WTC11 (cell line): ENCODE measurements around the gene GABRB3. TPM values are rescaled to one million over a fixed set of nuclear protein-coding genes. Genes with fewer than 3 reads are reported as not detected.
A peak's percentile ranks its signal among the peaks of the same experiment; 100 is the strongest.

ENCODE experiments used
- ATAC-seq: fragments of 200-7000 bp; cut with Tn5 transposase; 2 replicates; pipeline ENCODE4 v1.10.0; 2021; ENCODE audit warnings: mild to moderate bottlenecking, moderate library complexity
- CTCF ChIA-PET: fragments of 300-600 bp; sonication (Branson Sonifier 250); formaldehyde crosslinking; loops from one replicate; lab custom pipeline; 2021; ENCODE audit warnings: antibody characterized with exemption; lab: Charles Lee
- POLR2A ChIA-PET: fragments of 350-600 bp; sonication (Branson Sonifier 250); formaldehyde crosslinking; loops from one replicate; lab custom pipeline; 2021; ENCODE audit warnings: antibody characterized with exemption; lab: Charles Lee
- DNase-seq: peaks from one replicate; pipeline ENCODE4 v3.0.0; 2021; ENCODE audit warnings: low spot score
- H3K27ac Mint-ChIP-seq: 2 replicates; pipeline ENCODE4 v1.8.0; 2021; ENCODE audit warnings: mixed read lengths
- H3K27me3 Mint-ChIP-seq: 2 replicates; pipeline ENCODE4 v1.8.0; 2021; ENCODE audit warnings: low read depth, mild to moderate bottlenecking, moderate library complexity, mixed read lengths
- H3K36me3 Mint-ChIP-seq: 2 replicates; pipeline ENCODE4 v1.8.0; 2021; ENCODE audit warnings: mixed read lengths
- H3K4me1 Mint-ChIP-seq: 2 replicates; pipeline ENCODE4 v1.8.0; 2022; ENCODE audit warnings: mixed read lengths
- H3K4me3 Mint-ChIP-seq: 2 replicates; pipeline ENCODE4 v1.8.0; 2021; ENCODE audit warnings: mild to moderate bottlenecking, moderate library complexity, mixed read lengths
- H3K9me3 Mint-ChIP-seq: 2 replicates; pipeline ENCODE4 v1.8.0; 2021; ENCODE audit warnings: mixed read lengths
- ATF1 ChIP-seq: sonication (generic); formaldehyde crosslinking; IDR thresholded peaks from 2 replicates; pipeline ENCODE4 v1.8.1; 2023; ENCODE audit warnings: mild to moderate bottlenecking, moderate library complexity, missing genetic modification reagents
- CREM ChIP-seq: sonication (generic); formaldehyde crosslinking; IDR thresholded peaks from 2 replicates; pipeline ENCODE4 v1.8.1; 2022; ENCODE audit warnings: mild to moderate bottlenecking, missing genetic modification reagents, moderate library complexity
- ELF4 ChIP-seq: sonication (generic); formaldehyde crosslinking; IDR thresholded peaks from 2 replicates; pipeline ENCODE4 v1.8.1; 2022; ENCODE audit warnings: low read depth, mild to moderate bottlenecking, moderate library complexity, missing genetic modification reagents
- EMX1 ChIP-seq: fragments of 250-450 bp; sonication (Bioruptor Pico); IDR thresholded peaks from 2 replicates; pipeline ENCODE4 v1.8.0; 2021; ENCODE audit warnings: mild to moderate bottlenecking
- ETV6 ChIP-seq: sonication (generic); formaldehyde crosslinking; IDR thresholded peaks from 2 replicates; pipeline ENCODE4 v1.8.1; 2022; ENCODE audit warnings: mild to moderate bottlenecking, missing genetic modification reagents
- FOXP1 ChIP-seq: sonication (generic); formaldehyde crosslinking; IDR thresholded peaks from 2 replicates; pipeline ENCODE4 v1.8.0; 2022; ENCODE audit warnings: missing genetic modification reagents, mild to moderate bottlenecking, moderate library complexity, borderline replicate concordance
- IRF2 ChIP-seq: sonication (generic); formaldehyde crosslinking; IDR thresholded peaks from 2 replicates; pipeline ENCODE4 v1.8.0; 2022; ENCODE audit warnings: low read depth, missing genetic modification reagents, borderline replicate concordance
- NFATC4 ChIP-seq: fragments of 250-450 bp; sonication (Bioruptor Pico); IDR thresholded peaks from 2 replicates; pipeline ENCODE4 v1.9.0; 2021; ENCODE audit warnings: mild to moderate bottlenecking
- OVOL2 ChIP-seq: fragments of 250-450 bp; sonication (Bioruptor Pico); IDR thresholded peaks from 2 replicates; pipeline ENCODE4 v1.9.0; 2021; ENCODE audit warnings: mild to moderate bottlenecking, borderline replicate concordance
- PRRX2 ChIP-seq: fragments of 250-450 bp; sonication (Bioruptor Pico); IDR thresholded peaks from 2 replicates; pipeline ENCODE4 v1.8.0; 2021; ENCODE audit warnings: mild to moderate bottlenecking
- RORB ChIP-seq: fragments of 250-450 bp; sonication (Bioruptor Pico); IDR thresholded peaks from 2 replicates; pipeline ENCODE4 v1.9.0; 2021; ENCODE audit warnings: mild to moderate bottlenecking
- SOX15 ChIP-seq: fragments of 250-450 bp; sonication (Bioruptor Pico); IDR thresholded peaks from 2 replicates; pipeline ENCODE4 v1.9.0; 2021; ENCODE audit warnings: mild to moderate bottlenecking
- TCF7 ChIP-seq: sonication (generic); formaldehyde crosslinking; IDR thresholded peaks from 2 replicates; pipeline ENCODE4 v1.8.0; 2022; ENCODE audit warnings: mild to moderate bottlenecking, low read depth, missing genetic modification reagents, moderate library complexity
- ZNF317 ChIP-seq: sonication (generic); formaldehyde crosslinking; IDR thresholded peaks from 2 replicates; pipeline ENCODE4 v1.8.1; 2023; ENCODE audit warnings: low read depth, mild to moderate bottlenecking, moderate library complexity, missing genetic modification reagents, borderline replicate concordance
- total RNA-seq: library from RNA; stranded (reverse); gene quantifications from 3 replicates; pipeline ENCODE4 v1.2.3, GENCODE V29; 2021
- TF ChIP-seq, protein P1 (sequence below): fragments of 250-450 bp; sonication (Bioruptor Pico); IDR thresholded peaks from 2 replicates; pipeline ENCODE4 v1.8.0; 2021; ENCODE audit warnings: mild to moderate bottlenecking
- TF ChIP-seq, protein P2 (sequence below): sonication (generic); formaldehyde crosslinking; IDR thresholded peaks from 2 replicates; pipeline ENCODE4 v1.8.0; 2022; ENCODE audit warnings: mild to moderate bottlenecking, missing genetic modification reagents
- TF ChIP-seq, protein P3 (sequence below): sonication (generic); formaldehyde crosslinking; IDR thresholded peaks from 2 replicates; pipeline ENCODE4 v1.8.1; 2023; ENCODE audit warnings: mild to moderate bottlenecking, missing genetic modification reagents
- TF ChIP-seq, protein P4 (sequence below): sonication (generic); formaldehyde crosslinking; IDR thresholded peaks from 2 replicates; pipeline ENCODE4 v1.8.1; 2022; ENCODE audit warnings: missing genetic modification reagents, borderline replicate concordance
- TF ChIP-seq, protein P5 (sequence below): sonication (generic); formaldehyde crosslinking; IDR thresholded peaks from 2 replicates; pipeline ENCODE4 v1.8.1; 2023; ENCODE audit warnings: mild to moderate bottlenecking, missing genetic modification reagents, borderline replicate concordance
- TF ChIP-seq, protein P6 (sequence below): fragments of 200-600 bp; IDR thresholded peaks from 2 replicates; pipeline ENCODE4 v1.8.0; 2022; ENCODE audit warnings: antibody characterized with exemption

GABRB3 gene
- total RNA-seq, 1 experiment from 2014 or later = 203 TPM

DNA sequence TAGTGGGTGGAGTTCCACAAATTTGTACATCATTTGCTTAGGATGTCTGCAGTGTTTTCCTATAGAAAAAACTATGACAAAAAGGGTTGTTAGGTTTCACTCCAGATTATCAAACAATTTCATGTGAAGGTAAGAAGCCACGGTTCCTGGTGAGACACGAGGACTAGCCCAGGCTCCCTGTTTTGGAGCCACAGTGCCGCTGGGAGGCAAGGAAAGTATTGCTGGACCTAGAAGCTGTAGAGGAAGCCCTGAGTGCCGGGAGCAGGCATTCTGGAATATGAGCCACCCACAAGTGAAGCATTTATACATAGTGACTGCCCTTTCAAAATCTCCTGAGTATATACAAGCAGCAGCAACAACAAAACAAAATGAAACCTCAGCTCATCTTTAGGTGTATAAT is 142.0 kb downstream of the GABRB3 start:
- peaks cover 89% of the 10 kb centered on the region for H3K4me1 Mint-ChIP-seq
- peak overlapping the region; percentile 97 for H3K27ac Mint-ChIP-seq
- ChIA-PET CTCF (interaction anchor here (1.0 to 1.7 kb wide), 2 partner anchors 52 to 55 kb away, joined by 3 to 5 read pairs; no protein-coding TSS in a partner anchor), POLR2A (no interaction called here)
- H3K9me3 Mint-ChIP-seq = peaks cover 20% of the 10 kb centered on the region
- peak overlapping the region; percentile 21 for H3K4me3 Mint-ChIP-seq
- peaks cover 22% of the 10 kb centered on the region for H3K36me3 Mint-ChIP-seq
- H3K27me3 Mint-ChIP-seq = no peaks in the 10 kb centered on the region
- peak; percentile 33 for DNase-seq
- TF ChIP-seq ATF1 (no peak), EMX1 (CRISPR knock-in tag) (no peak), PRRX2 (CRISPR knock-in tag) (no peak), ETV6 (CRISPR knock-in tag) (no peak), ELF4 (CRISPR knock-in tag) (no peak), SOX15 (CRISPR knock-in tag) (no peak), NFATC4 (no peak), RORB (CRISPR knock-in tag) (no peak), OVOL2 (CRISPR knock-in tag) (no peak), TCF7 (no peak)
- TF ChIP-seq, protein P1, sequence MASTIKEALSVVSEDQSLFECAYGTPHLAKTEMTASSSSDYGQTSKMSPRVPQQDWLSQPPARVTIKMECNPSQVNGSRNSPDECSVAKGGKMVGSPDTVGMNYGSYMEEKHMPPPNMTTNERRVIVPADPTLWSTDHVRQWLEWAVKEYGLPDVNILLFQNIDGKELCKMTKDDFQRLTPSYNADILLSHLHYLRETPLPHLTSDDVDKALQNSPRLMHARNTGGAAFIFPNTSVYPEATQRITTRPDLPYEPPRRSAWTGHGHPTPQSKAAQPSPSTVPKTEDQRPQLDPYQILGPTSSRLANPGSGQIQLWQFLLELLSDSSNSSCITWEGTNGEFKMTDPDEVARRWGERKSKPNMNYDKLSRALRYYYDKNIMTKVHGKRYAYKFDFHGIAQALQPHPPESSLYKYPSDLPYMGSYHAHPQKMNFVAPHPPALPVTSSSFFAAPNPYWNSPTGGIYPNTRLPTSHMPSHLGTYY = no peak
- TF ChIP-seq, protein P2, sequence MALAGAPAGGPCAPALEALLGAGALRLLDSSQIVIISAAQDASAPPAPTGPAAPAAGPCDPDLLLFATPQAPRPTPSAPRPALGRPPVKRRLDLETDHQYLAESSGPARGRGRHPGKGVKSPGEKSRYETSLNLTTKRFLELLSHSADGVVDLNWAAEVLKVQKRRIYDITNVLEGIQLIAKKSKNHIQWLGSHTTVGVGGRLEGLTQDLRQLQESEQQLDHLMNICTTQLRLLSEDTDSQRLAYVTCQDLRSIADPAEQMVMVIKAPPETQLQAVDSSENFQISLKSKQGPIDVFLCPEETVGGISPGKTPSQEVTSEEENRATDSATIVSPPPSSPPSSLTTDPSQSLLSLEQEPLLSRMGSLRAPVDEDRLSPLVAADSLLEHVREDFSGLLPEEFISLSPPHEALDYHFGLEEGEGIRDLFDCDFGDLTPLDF = no peak
- TF ChIP-seq, protein P3, sequence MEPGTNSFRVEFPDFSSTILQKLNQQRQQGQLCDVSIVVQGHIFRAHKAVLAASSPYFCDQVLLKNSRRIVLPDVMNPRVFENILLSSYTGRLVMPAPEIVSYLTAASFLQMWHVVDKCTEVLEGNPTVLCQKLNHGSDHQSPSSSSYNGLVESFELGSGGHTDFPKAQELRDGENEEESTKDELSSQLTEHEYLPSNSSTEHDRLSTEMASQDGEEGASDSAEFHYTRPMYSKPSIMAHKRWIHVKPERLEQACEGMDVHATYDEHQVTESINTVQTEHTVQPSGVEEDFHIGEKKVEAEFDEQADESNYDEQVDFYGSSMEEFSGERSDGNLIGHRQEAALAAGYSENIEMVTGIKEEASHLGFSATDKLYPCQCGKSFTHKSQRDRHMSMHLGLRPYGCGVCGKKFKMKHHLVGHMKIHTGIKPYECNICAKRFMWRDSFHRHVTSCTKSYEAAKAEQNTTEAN (CRISPR knock-in tag) = no peak
- TF ChIP-seq, protein P4, sequence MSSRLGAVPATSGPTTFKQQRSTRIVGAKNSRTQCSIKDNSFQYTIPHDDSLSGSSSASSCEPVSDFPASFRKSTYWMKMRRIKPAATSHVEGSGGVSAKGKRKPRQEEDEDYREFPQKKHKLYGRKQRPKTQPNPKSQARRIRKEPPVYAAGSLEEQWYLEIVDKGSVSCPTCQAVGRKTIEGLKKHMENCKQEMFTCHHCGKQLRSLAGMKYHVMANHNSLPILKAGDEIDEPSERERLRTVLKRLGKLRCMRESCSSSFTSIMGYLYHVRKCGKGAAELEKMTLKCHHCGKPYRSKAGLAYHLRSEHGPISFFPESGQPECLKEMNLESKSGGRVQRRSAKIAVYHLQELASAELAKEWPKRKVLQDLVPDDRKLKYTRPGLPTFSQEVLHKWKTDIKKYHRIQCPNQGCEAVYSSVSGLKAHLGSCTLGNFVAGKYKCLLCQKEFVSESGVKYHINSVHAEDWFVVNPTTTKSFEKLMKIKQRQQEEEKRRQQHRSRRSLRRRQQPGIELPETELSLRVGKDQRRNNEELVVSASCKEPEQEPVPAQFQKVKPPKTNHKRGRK (CRISPR knock-in tag) = no peak
- TF ChIP-seq, all 79 proteins: peak for 0
- ATAC-seq = peak; percentile 14

GRCh38 chr15:26628879-26629529 is 143.9 kb downstream of the GABRB3 start:
- H3K4me3 Mint-ChIP-seq = peak overlapping the region; percentile 60
- H3K4me1 Mint-ChIP-seq = peaks cover 94% of the 10 kb centered on the region
- peak overlapping the region; percentile 90 for H3K27ac Mint-ChIP-seq
- no peak for TF ChIP-seq CREM (CRISPR knock-in tag)
- TF ChIP-seq, protein P3 (CRISPR knock-in tag) = no peak
- TF ChIP-seq PRRX2 (CRISPR knock-in tag) = no peak
- TF ChIP-seq, protein P2 = no peak
- TF ChIP-seq ZNF317 = no peak
- TF ChIP-seq, protein P5, sequence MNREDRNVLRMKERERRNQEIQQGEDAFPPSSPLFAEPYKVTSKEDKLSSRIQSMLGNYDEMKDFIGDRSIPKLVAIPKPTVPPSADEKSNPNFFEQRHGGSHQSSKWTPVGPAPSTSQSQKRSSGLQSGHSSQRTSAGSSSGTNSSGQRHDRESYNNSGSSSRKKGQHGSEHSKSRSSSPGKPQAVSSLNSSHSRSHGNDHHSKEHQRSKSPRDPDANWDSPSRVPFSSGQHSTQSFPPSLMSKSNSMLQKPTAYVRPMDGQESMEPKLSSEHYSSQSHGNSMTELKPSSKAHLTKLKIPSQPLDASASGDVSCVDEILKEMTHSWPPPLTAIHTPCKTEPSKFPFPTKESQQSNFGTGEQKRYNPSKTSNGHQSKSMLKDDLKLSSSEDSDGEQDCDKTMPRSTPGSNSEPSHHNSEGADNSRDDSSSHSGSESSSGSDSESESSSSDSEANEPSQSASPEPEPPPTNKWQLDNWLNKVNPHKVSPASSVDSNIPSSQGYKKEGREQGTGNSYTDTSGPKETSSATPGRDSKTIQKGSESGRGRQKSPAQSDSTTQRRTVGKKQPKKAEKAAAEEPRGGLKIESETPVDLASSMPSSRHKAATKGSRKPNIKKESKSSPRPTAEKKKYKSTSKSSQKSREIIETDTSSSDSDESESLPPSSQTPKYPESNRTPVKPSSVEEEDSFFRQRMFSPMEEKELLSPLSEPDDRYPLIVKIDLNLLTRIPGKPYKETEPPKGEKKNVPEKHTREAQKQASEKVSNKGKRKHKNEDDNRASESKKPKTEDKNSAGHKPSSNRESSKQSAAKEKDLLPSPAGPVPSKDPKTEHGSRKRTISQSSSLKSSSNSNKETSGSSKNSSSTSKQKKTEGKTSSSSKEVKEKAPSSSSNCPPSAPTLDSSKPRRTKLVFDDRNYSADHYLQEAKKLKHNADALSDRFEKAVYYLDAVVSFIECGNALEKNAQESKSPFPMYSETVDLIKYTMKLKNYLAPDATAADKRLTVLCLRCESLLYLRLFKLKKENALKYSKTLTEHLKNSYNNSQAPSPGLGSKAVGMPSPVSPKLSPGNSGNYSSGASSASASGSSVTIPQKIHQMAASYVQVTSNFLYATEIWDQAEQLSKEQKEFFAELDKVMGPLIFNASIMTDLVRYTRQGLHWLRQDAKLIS (CRISPR knock-in tag) = no peak; the same call in 1 of the 2 replicates
- TF ChIP-seq IRF2 (CRISPR knock-in tag) = no peak
- no peak for TF ChIP-seq TCF7
- TF ChIP-seq RORB (CRISPR knock-in tag) = no peak
- TF ChIP-seq FOXP1 (CRISPR knock-in tag) = peak; percentile 54; the same call in 1 of the 2 replicates
- TF ChIP-seq SOX15 (CRISPR knock-in tag) = no peak
- TF ChIP-seq, protein P6, sequence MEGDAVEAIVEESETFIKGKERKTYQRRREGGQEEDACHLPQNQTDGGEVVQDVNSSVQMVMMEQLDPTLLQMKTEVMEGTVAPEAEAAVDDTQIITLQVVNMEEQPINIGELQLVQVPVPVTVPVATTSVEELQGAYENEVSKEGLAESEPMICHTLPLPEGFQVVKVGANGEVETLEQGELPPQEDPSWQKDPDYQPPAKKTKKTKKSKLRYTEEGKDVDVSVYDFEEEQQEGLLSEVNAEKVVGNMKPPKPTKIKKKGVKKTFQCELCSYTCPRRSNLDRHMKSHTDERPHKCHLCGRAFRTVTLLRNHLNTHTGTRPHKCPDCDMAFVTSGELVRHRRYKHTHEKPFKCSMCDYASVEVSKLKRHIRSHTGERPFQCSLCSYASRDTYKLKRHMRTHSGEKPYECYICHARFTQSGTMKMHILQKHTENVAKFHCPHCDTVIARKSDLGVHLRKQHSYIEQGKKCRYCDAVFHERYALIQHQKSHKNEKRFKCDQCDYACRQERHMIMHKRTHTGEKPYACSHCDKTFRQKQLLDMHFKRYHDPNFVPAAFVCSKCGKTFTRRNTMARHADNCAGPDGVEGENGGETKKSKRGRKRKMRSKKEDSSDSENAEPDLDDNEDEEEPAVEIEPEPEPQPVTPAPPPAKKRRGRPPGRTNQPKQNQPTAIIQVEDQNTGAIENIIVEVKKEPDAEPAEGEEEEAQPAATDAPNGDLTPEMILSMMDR = no peak

More at GRCh38 chr15:26628879-26629529, 143.9 kb downstream of the GABRB3 start:
- ChIA-PET CTCF (interaction anchor here (0.6 to 1.5 kb wide), 7 partner anchors 9 to 236 kb away, joined by 3 to 12 read pairs (median 4); no protein-coding TSS in a partner anchor), POLR2A (no interaction called here)
- peak; percentile 86 for ATAC-seq
- no peaks in the 10 kb centered on the region for H3K27me3 Mint-ChIP-seq
- DNase-seq = peak; percentile 91
- H3K9me3 Mint-ChIP-seq = peaks cover 20% of the 10 kb centered on the region
- H3K36me3 Mint-ChIP-seq = peaks cover 27% of the 10 kb centered on the region
